Ovary (tissue), 9 donors: ENCODE data around the gene CCNQ. TPM values are rescaled to one million over a fixed set of nuclear protein-coding genes. Genes with fewer than 3 reads are reported as not detected.
A peak's percentile ranks its signal among the peaks of the same experiment; 100 is the strongest.
"Not testable (repeated sequence)": the region's sequence is repeated elsewhere in the genome, so short reads cannot be mapped to it uniquely, and the experiment has no call there.

Experiments used
- DNase-seq, 5 donors: peaks; one replicate each; pipeline ENCODE4 v3.0.0-alpha.2; 2019 to 2020
- H3K27ac ChIP-seq, 2 donors: fragments of 200-600 bp; one replicate each; pipeline versions ENCODE4 v1.5.1 to v1.8.0; 2019 to 2022
- H3K27me3 ChIP-seq: fragments of 200-600 bp; one replicate; pipeline ENCODE4 v1.8.0; 2022
- H3K36me3 ChIP-seq: fragments of 200-600 bp; sonication (generic); one replicate; pipeline ENCODE4 v1.5.1; 2019
- H3K4me1 ChIP-seq: one replicate; pipeline ENCODE4 v1.8.1; 2013; ENCODE audit warnings: mild to moderate bottlenecking, moderate library complexity; ENCODE audit not compliant: insufficient read depth
- H3K4me3 ChIP-seq: fragments of 200-600 bp; sonication (generic); one replicate; pipeline ENCODE4 v1.5.1; 2017
- H3K9me3 ChIP-seq, 2 donors: fragments of 200-600 bp in 1 of 2; sonication (generic) in 1 of 2; one replicate each; pipeline versions ENCODE4 v1.5.1 to v1.8.1; 2013 to 2019; ENCODE audit warnings: mild to moderate bottlenecking in 1 of 2, moderate library complexity in 1 of 2
- CTCF ChIP-seq, 3 donors: fragments of 450-650 bp in 2 of 3; fragments of 200-600 bp in 1 of 3; IDR thresholded peaks; one replicate each; pipeline versions ENCODE4 v1.5.1 to v1.8.0; 2016 to 2022; ENCODE audit warnings: antibody characterized with exemption in 3 of 3, mild to moderate bottlenecking in 1 of 3
- EP300 ChIP-seq: sonication (generic); formaldehyde crosslinking; IDR thresholded peaks from one replicate; pipeline ENCODE4 v1.6.1; 2017; ENCODE audit warnings: antibody characterized with exemption
- POLR2A ChIP-seq: fragments of 450-650 bp; IDR thresholded peaks from one replicate; pipeline ENCODE4 v1.6.1; 2017; ENCODE audit warnings: antibody characterized with exemption, mild to moderate bottlenecking, moderate library complexity
- WGBS, 3 donors: extraction: QIAGEN DNeasy Blood & Tissue Kit in 1 of 3; methylation state at CpG; one replicate each; pipeline versions ENCODE4 v1.1.5 to v1.1.7; 2013 to 2017; 5-methylcytosine and 5-hydroxymethylcytosine counted together
- intact Hi-C, 4 donors: fragments of 100-400 bp; cut with DNase I; formaldehyde crosslinking; loops; one replicate each; pipeline versions ENCODE4 v1.11.0 to v1.15.1; 2022 to 2023
- polyA plus RNA-seq, 2 donors: library from polyadenylated mRNA; stranded (reverse); fragments of 200-250 nt in 1 of 2; fragments of 350-450 nt in 1 of 2; fragmentation: Illumina TruSeq in 1 of 2; extraction: RNeasy Lipid Tissue Mini Kit (QIAGEN cat#74804) in 1 of 2; gene quantifications; one replicate each; pipeline ENCODE4 v1.2.3, GENCODE V29; 2013 to 2014
- total RNA-seq, 7 donors: library from RNA; depleted of rRNA in 2 of 7; stranded (reverse); fragments of >200 nt in 2 of 7; fragmentation: NEBNext Ultra II Directional in 3 of 7; extraction: Animal tissue kit (Norgen Biotek cat#: 25700) in 3 of 7; gene quantifications; one replicate each; pipeline versions ENCODE4 v1.1.0 to v1.2.4, GENCODE V29; 2016 to 2023
- donor health status: DM: no; HTN: no; CAD: no; lungs with moderate emphysema.
- donor health status: DM: no; HTN: no; CAD: no.
- donor health status: Bipolar disorder and iron deficiency.
- donor health status: DM: yes; HTN: yes; CAD: no.
- donor health status: DM: no; HTN: no; CAD: no.
- donor health status: DM: yes; HTN: yes; CAD: no.

Gene CCNQ
- total and polyA plus RNA-seq, 9 donors: 15.5 to 23.8 (median 19.3) TPM

- no peak for DNase-seq
- Histone ChIP-seq H3K27me3 (no peaks in the 10 kb centered on the region), H3K36me3 (no peaks in the 10 kb centered on the region), H3K4me1 (no peaks in the 10 kb centered on the region), H3K27ac (no peak overlapping the region), H3K9me3 (no peaks in the 10 kb centered on the region), H3K4me3 (no peak overlapping the region)
- 50 to 60% (median 56%) methylated on average over 4 of the region's 4 CpGs for WGBS, 3 donors
- TF ChIP-seq CTCF (IDR thresholded peaks at IDR 0.05) (no peak), POLR2A (no peak), EP300 (no peak)
- intact Hi-C loops: loop anchor here in 2 of 4 donors (5.0 to 10.0 kb wide), 3 partner anchors 58 to 336 kb away; partner anchors contain the start of gene RENBP (in 1 of the 2)
Measured at GRCh38 chrX:153608806-153609205, 9.9 kb upstream of the CCNQ start.

- TF ChIP-seq POLR2A: no peak
- TF ChIP-seq CTCF (IDR thresholded peaks at IDR 0.05): no peak
- no peak for TF ChIP-seq EP300
- H3K27ac ChIP-seq: no peak overlapping the region
- no peaks in the 10 kb centered on the region for H3K9me3 ChIP-seq
- no peaks in the 10 kb centered on the region for H3K27me3 ChIP-seq
- H3K4me3 ChIP-seq: no peak overlapping the region
- intact Hi-C loops: loop anchor here in 2 of 4 donors (5.0 to 10.0 kb wide), 3 partner anchors 59 to 336 kb away; partner anchors contain the start of gene RENBP (in 1 of the 2)
- no peak for DNase-seq
- WGBS, 3 donors: 67 to 80% (median 79%) methylated on average over 2 of the region's 2 CpGs
- H3K36me3 ChIP-seq: no peaks in the 10 kb centered on the region
- no peaks in the 10 kb centered on the region for H3K4me1 ChIP-seq
Measured at GRCh38 chrX:153608376-153608775, 9.4 kb upstream of the CCNQ start.

- H3K27ac ChIP-seq: no peak overlapping the region
- no peak overlapping the region for H3K4me3 ChIP-seq
- H3K9me3 ChIP-seq: no peaks in the 10 kb centered on the region
- TF ChIP-seq EP300 (no peak), POLR2A (no peak), CTCF (IDR thresholded peaks at IDR 0.05) (no peak)
- no peaks in the 10 kb centered on the region for H3K36me3 ChIP-seq
- 81 to 83% (median 82%) methylated on average over 23 of the region's 23 CpGs for WGBS, 3 donors
- intact Hi-C loops: loop anchor here in 2 of 4 donors (5.0 to 10.0 kb wide), 3 partner anchors 61 to 338 kb away; partner anchors contain the start of gene RENBP (in 1 of the 2)
- H3K27me3 ChIP-seq: no peaks in the 10 kb centered on the region
- DNase-seq: no peak
- H3K4me1 ChIP-seq: no peaks in the 10 kb centered on the region
Measured at GRCh38 chrX:153606503-153606902, 7.6 kb upstream of the CCNQ start.

GRCh38 chrX:153604666-153605380 lies 5.9 kb upstream of the CCNQ start:
- 78 to 86% (median 83%) methylated on average over 18 of the region's 18 CpGs for WGBS, 3 donors
- H3K4me3 ChIP-seq, H3K4me1 ChIP-seq, H3K27ac ChIP-seq, H3K36me3 ChIP-seq, H3K9me3 ChIP-seq, H3K27me3 ChIP-seq, DNase-seq: not testable (repeated sequence)
- intact Hi-C loops: loop anchor here in 2 of 4 donors (5.0 to 10.0 kb wide), 3 partner anchors 60 to 340 kb away; partner anchors contain the start of gene RENBP (in 1 of the 2)

GRCh38 chrX:153603131-153603656 lies 4.3 kb upstream of the CCNQ start:
- WGBS, 3 donors: 83 to 87% (median 83%) methylated on average over 17 of the region's 17 CpGs
- H3K4me3 ChIP-seq: no peak overlapping the region
- H3K27ac ChIP-seq: no peak overlapping the region
- intact Hi-C loops: loop anchor here in 1 of 4 donors (10.0 kb wide), 2 partner anchors 58 to 342 kb away; partner anchors contain the start of gene RENBP
- no peaks in the 10 kb centered on the region for H3K36me3 ChIP-seq
- H3K4me1 ChIP-seq: no peaks in the 10 kb centered on the region
- peak in 1 of 5 donors; percentile 9 for DNase-seq
- TF ChIP-seq POLR2A (no peak), EP300 (no peak), CTCF (IDR thresholded peaks at IDR 0.05) (no peak)
- H3K9me3 ChIP-seq: no peaks in the 10 kb centered on the region
- H3K27me3 ChIP-seq: no peaks in the 10 kb centered on the region
